SK-N-SH treated with all-trans-retinoic acid at 6 μM for 48 hours (cell line): ENCODE data around the gene STOML3.
"Not testable (repeated sequence)": the region's sequence is repeated elsewhere in the genome, so short reads cannot be mapped to it uniquely, and the experiment has no call there.

ENCODE experiments used
- ARNTL ChIP-seq: fragments of 450-650 bp; formaldehyde crosslinking; IDR thresholded peaks from 2 replicates; pipeline ENCODE4 v1.5.0; 2020; ENCODE audit warnings: low read depth, mild to moderate bottlenecking, moderate library complexity, borderline replicate concordance
- CREB5 ChIP-seq: fragments of 250-450 bp; sonication (Bioruptor Pico); IDR thresholded peaks from 2 replicates; pipeline ENCODE4 v1.5.1; 2020; ENCODE audit warnings: low read depth, mild to moderate bottlenecking, moderate library complexity
- PPARA ChIP-seq: fragments of 250-450 bp; sonication (Bioruptor Pico); IDR thresholded peaks from 2 replicates; pipeline ENCODE4 v1.5.0; 2020; ENCODE audit warnings: mild to moderate bottlenecking, borderline replicate concordance
- ZFP30 ChIP-seq: fragments of 450-650 bp; formaldehyde crosslinking; IDR thresholded peaks from 2 replicates; pipeline ENCODE4 v1.5.0; 2022; ENCODE audit warnings: mild to moderate bottlenecking, moderate library complexity

GRCh38 chr13:39006371-39007111 lies 15.9 kb upstream of the STOML3 start:
- not testable (repeated sequence) for TF ChIP-seq PPARA (CRISPR knock-in tag); CREB5; ARNTL; ZFP30
